Glutamatergic neuron (in vitro differentiated cells): ENCODE results near the gene TMEM9B. TPM values are rescaled to one million over a fixed set of nuclear protein-coding genes. Genes with fewer than 3 reads are reported as not detected.

Experiments
- DNase-seq: peaks from one replicate; pipeline ENCODE4 v3.0.0; 2022
- H3K27ac Mint-ChIP-seq: one replicate; pipeline ENCODE4 v1.8.0; 2020; ENCODE audit warnings: mild to moderate bottlenecking, mixed read lengths, inconsistent platforms; ENCODE audit not compliant: unreplicated experiment
- H3K27me3 Mint-ChIP-seq: one replicate; pipeline ENCODE4 v1.8.0; 2020; ENCODE audit warnings: mild to moderate bottlenecking, moderate library complexity, mixed read lengths, inconsistent platforms; ENCODE audit not compliant: unreplicated experiment
- H3K36me3 Mint-ChIP-seq: one replicate; pipeline ENCODE4 v1.8.0; 2020; ENCODE audit warnings: mild to moderate bottlenecking, mixed read lengths, inconsistent platforms; ENCODE audit not compliant: unreplicated experiment
- H3K4me1 Mint-ChIP-seq: one replicate; pipeline ENCODE4 v1.8.0; 2020; ENCODE audit warnings: mild to moderate bottlenecking, low read depth, mixed read lengths, inconsistent platforms; ENCODE audit not compliant: unreplicated experiment
- H3K4me3 Mint-ChIP-seq: one replicate; pipeline ENCODE4 v1.8.0; 2020; ENCODE audit warnings: mild to moderate bottlenecking, mixed read lengths, inconsistent platforms; ENCODE audit not compliant: unreplicated experiment
- H3K9me3 Mint-ChIP-seq: one replicate; pipeline ENCODE4 v1.8.0; 2020; ENCODE audit warnings: mild to moderate bottlenecking, moderate library complexity, mixed read lengths, inconsistent platforms; ENCODE audit not compliant: unreplicated experiment
- total RNA-seq: library from RNA; stranded (reverse); fragmentation: NEBNext Ultra II Directional; extraction: Animal tissue kit (Norgen Biotek cat#: 25700); gene quantifications from one replicate; pipeline ENCODE4 v1.2.1, GENCODE V29; 2021; ENCODE audit not compliant: unreplicated experiment
- TF ChIP-seq, protein P1 (sequence below): fragments of 200-600 bp; sonication (generic); IDR thresholded peaks from one replicate; pipeline ENCODE4 v1.5.0; 2021; ENCODE audit not compliant: partially characterized antibody, unreplicated experiment

The TMEM9B gene
- total RNA-seq, 1 donor from 2014 or later: 31.3 TPM

DNA sequence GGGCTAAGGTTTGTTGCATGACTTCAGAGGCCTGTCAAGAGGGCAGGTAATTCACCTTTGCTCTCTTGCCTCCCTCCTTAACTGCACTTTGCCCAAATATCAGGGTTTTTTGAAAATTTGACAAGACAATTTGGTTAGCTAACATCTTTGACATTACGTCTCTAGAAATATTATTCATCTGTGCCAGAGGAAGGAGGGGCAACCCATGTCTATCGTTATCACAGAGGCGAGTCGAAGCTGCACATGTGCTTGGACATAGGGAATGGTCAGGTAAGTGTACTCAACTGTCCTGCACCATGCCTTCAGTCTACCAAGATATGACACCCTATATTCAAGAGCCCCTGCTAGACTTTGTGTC, 49.6 kb downstream of the TMEM9B start:
- H3K27me3 Mint-ChIP-seq: peaks cover 4% of the 10 kb centered on the region

DNA sequence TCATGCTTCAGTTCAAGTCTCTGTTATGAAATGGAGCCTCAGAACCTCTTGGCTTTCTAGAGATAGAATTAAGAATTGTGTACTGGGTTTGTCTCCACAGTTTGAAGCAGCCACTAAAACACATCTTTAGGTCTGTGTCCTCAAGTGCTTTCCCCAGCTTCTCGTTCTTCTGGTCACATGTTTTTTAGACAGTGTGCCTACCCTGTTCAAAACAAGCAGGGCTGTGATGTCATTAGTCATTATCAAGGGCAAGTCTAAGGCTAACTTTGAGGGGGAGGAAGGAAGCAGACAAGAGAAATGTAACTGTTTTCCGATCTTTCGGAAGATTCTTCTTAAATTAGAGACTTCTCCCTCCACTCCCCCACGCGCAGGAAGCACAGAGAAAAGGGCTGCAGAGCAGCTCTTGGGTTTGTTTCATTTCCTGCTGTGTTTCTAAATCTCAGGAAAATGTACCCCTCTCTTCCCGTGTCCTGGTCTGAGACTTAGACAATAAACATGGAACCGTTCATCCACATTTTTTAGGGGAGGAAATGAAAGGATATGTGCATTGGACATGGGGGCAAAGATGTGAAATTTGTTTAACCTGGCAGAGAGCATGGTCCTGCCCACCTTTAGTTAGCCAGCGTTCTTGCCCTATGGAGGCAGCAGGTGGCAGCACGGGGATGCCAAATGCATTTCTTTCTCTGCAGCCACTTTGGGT, 50.1 kb downstream of the TMEM9B start:
- Mint-ChIP-seq H3K9me3 (peaks cover 8% of the 10 kb centered on the region), H3K36me3 (no peaks in the 10 kb centered on the region), H3K4me1 (peaks cover 15% of the 10 kb centered on the region), H3K27ac (no peak overlapping the region), H3K4me3 (peak overlapping the region; percentile 28), H3K27me3 (peaks cover 4% of the 10 kb centered on the region)
- DNase-seq: peak; percentile 58
- TF ChIP-seq, protein P1, sequence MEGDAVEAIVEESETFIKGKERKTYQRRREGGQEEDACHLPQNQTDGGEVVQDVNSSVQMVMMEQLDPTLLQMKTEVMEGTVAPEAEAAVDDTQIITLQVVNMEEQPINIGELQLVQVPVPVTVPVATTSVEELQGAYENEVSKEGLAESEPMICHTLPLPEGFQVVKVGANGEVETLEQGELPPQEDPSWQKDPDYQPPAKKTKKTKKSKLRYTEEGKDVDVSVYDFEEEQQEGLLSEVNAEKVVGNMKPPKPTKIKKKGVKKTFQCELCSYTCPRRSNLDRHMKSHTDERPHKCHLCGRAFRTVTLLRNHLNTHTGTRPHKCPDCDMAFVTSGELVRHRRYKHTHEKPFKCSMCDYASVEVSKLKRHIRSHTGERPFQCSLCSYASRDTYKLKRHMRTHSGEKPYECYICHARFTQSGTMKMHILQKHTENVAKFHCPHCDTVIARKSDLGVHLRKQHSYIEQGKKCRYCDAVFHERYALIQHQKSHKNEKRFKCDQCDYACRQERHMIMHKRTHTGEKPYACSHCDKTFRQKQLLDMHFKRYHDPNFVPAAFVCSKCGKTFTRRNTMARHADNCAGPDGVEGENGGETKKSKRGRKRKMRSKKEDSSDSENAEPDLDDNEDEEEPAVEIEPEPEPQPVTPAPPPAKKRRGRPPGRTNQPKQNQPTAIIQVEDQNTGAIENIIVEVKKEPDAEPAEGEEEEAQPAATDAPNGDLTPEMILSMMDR: no peak

More for the DNA sequence above, 49.6 kb downstream of the TMEM9B start:
- TF ChIP-seq, protein P1: no peak
- H3K4me1 Mint-ChIP-seq: peaks cover 15% of the 10 kb centered on the region
- H3K4me3 Mint-ChIP-seq: peak overlapping the region; percentile 4
- H3K9me3 Mint-ChIP-seq: peaks cover 6% of the 10 kb centered on the region
- no peak for DNase-seq
- H3K27ac Mint-ChIP-seq: no peak overlapping the region
- H3K36me3 Mint-ChIP-seq: no peaks in the 10 kb centered on the region

DNA sequence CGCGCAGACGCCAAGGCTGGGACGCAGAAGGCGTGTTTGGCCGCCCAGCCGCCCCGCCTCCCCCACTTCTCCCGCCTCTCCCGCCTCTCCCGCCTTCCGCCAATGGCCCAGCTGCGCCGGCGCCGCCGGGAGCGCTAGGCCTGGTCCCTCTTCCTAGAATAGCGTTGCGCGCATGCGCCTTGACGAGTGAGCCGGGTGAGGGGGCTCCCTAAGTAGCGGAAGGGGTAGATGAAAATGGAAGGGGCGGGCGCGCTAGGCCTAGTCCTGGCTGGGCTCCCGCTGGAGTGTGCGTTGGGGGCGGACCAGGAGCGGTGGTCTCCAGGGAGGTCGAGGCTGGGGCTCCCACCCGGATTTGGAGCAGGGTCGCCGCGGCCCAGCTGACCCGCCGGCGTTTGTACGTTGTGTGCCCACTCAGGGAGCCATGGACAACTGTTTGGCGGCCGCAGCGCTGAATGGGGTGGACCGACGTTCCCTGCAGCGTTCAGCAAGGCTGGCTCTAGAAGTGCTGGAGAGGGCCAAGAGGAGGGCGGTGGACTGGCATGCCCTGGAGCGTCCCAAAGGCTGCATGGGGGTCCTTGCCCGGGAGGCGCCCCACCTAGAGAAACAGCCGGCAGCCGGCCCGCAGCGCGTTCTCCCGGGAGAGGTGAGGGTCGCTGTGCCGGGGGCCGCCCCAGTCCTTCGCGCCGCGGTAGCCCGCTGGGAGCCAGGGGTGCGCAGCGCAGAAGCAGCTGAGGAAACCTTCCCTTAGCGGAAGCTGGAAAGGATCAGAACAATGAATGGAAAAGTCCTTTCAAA, 53.0 kb downstream of the TMEM9B start, which contains the start of gene AKIP1:
Gene AKIP1, plus strand, starts transcription at position 161 of the 795 bp plus-strand sequence. Its CDS starts 261 bp downstream, at position 422.
- peak within 1 kb of the TSS; percentile 90 for H3K27ac Mint-ChIP-seq
- TF ChIP-seq, protein P1: no peak
- DNase-seq: peak; percentile 99
- H3K4me1 Mint-ChIP-seq: peaks cover 15% of the 10 kb centered on the region
- H3K4me3 Mint-ChIP-seq: peak within 1 kb of the TSS; percentile 86
- no peaks in the 10 kb centered on the region for H3K36me3 Mint-ChIP-seq
- peaks cover 8% of the 10 kb centered on the region for H3K9me3 Mint-ChIP-seq
- H3K27me3 Mint-ChIP-seq: peaks cover 2% of the 10 kb centered on the region

DNA sequence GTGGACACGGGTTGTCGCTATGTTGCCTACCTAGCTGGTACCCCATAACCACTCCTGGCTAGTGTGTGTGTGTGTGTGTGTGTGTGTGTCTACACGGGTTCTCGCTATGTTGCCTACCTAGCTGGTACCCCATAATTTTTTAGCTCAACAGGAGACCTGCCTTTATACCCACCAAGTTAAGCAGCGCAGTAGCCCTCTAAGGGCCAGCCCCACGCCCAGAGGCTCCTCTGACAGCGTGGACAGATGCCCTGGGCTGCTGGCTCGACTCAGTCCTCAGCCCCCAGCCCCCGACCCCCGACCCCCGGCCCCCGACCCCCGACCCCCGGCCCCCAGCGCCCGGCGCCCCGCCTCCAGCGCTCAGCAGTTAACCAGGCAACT, 53.6 kb downstream of the TMEM9B start:
- Mint-ChIP-seq H3K36me3 (no peaks in the 10 kb centered on the region), H3K27ac (no peak overlapping the region), H3K9me3 (peaks cover 8% of the 10 kb centered on the region), H3K27me3 (peaks cover 2% of the 10 kb centered on the region), H3K4me3 (peak overlapping the region; percentile 84), H3K4me1 (peaks cover 15% of the 10 kb centered on the region)
- TF ChIP-seq, protein P1: no peak
- DNase-seq: no peak

DNA sequence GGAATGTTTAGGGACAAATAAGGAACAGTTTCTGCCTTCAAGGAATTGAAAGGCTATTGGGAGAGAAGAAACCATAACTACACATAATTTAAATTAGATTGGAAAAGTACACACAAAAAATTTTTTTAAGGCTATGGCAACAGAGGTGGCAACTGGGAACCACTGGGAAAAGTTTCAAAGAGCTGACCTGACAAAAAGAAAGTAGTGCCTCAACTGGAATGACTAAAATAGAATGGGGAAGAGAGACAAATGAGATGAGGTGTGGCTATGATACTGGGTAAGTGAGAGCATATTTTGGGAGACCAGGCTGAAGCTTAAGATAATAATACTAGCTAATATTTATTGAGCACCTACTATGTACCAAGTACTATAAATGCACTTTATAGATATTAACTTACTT, 56.1 kb downstream of the TMEM9B start:
- H3K4me3 Mint-ChIP-seq: no peak overlapping the region
- peaks cover 8% of the 10 kb centered on the region for H3K9me3 Mint-ChIP-seq

More for the DNA sequence above, 56.1 kb downstream of the TMEM9B start:
- no peak for DNase-seq
- H3K27ac Mint-ChIP-seq: no peak overlapping the region
- TF ChIP-seq, protein P1: no peak
- H3K27me3 Mint-ChIP-seq: peaks cover 2% of the 10 kb centered on the region
- H3K4me1 Mint-ChIP-seq: peaks cover 2% of the 10 kb centered on the region
- H3K36me3 Mint-ChIP-seq: no peaks in the 10 kb centered on the region
